ENCODE results near the gene OGFOD2.
A peak's percentile ranks its signal among the peaks of the same experiment; 100 is the strongest.
"Not testable (repeated sequence)": the region's sequence is repeated elsewhere in the genome, so short reads cannot be mapped to it uniquely, and the experiment has no call there.

Gene OGFOD2

DNA sequence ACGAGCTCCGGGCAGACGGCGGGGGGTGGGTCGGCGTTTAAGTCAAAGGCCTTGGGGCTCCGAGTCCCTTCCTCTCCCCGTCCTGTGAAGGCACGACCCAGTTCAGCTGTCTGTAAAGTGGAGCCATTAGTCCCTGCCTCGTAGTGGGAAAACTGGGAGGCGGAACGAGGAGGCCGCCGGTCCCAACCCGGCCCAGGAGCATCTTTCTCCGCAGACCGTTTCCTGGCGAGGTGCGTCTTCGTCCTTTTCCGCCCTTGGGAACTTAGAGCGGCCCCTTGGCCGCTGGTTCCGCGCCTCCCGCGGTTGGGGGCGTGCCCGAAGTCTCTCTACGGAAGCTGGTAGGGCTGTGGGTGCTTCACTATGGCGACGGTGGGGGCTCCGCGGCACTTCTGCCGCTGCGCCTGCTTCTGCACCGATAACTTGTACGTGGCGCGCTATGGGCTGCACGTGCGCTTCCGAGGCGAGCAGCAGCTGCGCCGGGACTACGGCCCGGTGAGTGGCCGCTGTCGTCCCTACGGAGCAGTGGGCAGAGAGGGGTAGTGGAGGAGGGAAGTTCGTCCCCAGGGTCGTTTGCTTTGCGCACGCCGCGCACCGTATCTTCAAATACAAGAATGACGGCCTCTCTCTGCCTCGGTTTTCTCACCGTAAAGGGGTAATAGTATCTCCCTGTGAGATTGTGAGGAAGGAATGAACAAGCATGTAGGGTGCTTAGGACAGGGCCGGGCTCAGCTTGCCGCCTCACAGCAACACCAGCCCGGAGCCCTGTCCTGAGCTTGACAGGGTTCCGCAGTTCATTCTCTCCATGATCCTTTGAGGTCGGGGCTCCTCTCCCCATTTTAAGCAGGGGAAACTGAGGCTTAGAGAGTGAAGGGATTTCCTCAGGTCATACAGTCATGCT lies at the start of gene OGFOD2:
OGFOD2 (plus strand) TSS at position 353 of the 898 bp plus-strand sequence; CDS start at position 361, 8 bp downstream.
- peak; percentile 92 for DNase-seq (ENCODE audit: low read depth)

DNA sequence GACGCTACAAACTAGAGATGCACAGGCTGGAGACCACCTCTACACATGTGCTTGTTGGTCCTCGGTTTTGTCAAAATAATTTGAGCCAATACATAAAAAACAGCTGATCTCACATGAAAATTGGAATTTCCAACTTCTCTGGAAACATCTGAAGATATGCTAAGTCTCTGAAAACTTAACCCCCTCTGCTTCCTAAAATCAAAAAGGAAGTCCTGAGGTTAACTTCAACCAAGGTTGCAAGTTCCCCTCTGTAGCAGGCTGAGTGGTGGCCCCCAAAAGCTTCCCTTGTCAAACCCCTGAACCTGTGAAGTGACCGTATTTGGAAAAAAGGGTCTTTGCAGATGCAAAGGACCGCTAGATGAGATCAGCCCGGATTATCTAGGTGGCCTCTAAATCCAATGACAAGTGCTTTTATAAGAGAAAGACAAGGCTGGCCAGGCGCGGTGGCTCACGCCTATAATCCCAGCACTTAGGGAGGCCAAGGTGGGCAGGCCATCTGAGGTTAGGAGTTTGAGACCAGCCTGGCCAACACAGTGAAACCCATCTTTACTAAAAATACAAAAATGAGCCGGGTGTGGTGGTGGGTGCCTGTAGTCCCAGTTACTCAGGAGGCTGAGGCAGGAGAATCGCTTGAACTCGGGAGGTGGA lies 47.2 kb upstream of the OGFOD2 start:
- DNase-seq (ENCODE audit: low read depth): no peak

DNA sequence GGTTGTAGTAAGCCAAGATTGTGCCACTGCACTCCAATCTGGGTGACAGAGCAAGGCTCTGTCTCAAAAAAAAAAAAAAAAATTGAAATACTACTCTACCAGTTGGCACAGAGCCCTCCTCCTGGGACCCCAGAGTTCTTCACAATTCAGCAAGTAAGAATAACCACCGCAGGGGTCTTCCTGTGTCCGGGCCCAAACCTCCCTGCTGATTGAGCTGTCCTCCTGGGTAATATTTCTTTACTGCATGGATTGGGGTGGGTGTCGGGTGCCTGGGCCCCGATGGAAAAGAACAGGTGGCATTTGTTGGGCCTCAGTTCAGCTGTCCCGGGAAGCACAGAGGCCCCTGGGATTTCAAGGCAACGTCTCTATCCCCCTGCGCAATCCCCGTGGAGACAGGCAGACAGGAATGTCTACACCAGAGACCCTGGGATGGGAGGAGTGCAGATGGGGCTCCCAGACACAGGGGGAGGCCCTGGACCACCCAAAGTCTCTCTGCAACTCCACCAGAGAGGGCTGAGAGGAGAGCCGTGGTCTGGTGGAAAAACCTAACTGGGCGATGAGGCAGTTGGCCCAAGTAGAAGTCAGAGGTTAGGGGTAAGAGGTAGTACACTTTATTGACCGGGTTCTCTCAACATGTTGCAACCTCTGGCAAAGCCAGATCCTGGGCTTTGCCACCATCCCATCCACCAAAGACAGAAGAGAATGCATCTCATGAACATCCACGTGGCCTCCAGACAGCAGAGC lies 46.5 kb upstream of the OGFOD2 start:
- DNase-seq (ENCODE audit: low read depth): no peak

DNA sequence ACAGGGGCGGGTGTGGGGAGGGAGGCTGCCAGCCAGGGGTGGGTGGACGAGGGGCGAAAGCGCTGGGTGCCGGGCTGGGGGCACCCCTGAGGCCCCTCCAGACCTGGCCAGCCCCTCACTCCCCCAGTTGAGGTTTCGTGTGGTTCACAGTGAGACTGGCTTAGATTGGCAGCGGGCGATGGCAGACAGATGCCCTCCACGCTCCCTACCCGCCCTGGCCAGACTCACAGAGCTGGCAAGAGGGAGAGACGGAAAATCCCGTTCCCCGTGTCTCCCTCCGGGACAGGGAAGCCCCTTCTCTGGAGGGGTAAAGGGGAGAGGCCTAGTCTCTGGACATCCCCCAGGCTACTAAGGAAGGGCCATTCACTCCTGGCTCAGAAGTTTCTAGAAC lies 45.9 kb upstream of the OGFOD2 start:
- no peak for DNase-seq (ENCODE audit: low read depth)

DNA sequence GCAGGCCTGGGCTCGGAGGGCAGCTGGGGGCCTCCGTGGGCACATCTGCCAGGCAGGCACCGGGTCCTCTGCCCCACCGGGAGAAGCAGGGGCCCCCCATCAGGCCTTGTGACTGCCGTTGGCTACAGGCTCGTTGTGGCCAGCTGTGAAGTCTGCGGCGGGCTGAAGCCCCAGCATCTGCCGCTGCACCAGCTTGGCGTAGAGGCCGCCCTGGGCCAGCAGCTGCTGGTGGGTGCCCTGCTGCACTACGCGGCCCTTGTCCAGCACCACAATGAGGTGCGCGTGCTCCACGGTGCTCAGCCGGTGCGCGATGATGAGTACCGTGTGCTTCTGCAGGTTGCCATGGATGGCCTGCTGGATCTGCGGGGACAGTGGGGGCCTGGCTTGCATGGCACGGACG lies 45.2 kb upstream of the OGFOD2 start:
- DNase-seq (ENCODE audit: low read depth): no peak

- DNase-seq (ENCODE audit: low read depth): no peak
These were observed 42.8 kb upstream of the OGFOD2 start for GRCh38 chr12:122932207-122932606.

DNA sequence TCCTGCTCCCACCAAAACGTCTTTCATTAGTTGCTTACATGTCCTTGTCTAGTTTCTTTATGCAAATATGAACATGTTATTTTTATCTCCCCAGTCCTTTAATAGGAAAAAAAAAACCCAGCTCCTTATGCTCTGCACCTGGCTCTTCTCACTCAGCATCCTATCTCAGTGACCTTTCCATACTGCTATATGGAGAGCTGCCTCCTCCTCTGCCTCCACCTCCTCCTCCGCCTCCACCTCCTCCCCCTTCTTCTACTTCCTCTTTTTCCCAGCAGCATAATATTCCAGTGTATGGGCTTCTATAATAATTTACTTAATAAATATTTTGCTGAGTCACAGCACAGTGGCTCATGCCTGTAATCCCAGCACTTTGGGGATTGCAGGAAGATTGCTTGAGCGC lies 40.3 kb upstream of the OGFOD2 start:
- DNase-seq (ENCODE audit: low read depth): no peak

DNA sequence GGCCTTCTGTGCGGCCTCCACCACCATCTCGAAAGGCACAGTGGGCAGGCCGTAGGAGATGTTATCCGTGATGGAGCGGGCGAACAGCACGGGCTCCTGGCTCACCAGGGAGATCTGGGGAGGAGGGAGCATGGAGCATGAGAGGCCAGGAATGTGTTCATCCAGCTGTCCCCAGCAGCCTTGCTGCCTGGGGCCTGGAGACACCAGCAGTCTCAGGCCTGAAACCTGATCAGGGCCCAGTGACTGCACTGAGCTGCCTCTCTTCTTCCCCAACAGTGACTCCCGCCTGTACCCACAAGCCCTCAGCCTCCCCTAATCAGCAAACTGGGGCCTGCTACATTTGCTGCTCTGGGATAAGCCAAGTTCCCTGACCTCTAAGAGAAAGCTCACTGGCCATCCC lies 39.7 kb upstream of the OGFOD2 start:
- DNase-seq (ENCODE audit: low read depth): no peak

DNA sequence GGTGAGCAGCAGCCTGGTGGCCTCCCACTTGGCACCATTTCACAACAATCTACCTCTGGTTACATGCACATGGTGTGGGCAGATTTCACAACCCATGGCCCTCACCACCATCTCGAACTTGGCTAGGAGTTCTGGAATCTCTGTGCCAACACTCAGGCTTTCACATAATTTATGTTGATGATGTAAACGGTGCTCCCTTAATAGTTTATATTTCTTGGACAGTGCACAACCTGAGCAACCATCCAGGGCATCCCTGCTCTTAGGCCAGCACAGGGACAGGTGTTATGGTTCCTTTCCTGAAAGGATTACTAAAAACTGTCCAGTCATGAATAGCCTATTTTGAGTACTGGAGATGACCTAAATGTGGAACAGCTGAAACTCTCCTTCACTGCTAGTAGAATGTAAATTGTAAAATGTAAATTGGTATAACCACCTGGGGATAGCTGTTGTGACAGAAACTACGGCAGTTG lies 37.4 kb upstream of the OGFOD2 start:
- DNase-seq (ENCODE audit: low read depth): no peak

- no peak for DNase-seq (ENCODE audit: low read depth)
These were observed 35.9 kb upstream of the OGFOD2 start for GRCh38 chr12:122939125-122939524.

DNA sequence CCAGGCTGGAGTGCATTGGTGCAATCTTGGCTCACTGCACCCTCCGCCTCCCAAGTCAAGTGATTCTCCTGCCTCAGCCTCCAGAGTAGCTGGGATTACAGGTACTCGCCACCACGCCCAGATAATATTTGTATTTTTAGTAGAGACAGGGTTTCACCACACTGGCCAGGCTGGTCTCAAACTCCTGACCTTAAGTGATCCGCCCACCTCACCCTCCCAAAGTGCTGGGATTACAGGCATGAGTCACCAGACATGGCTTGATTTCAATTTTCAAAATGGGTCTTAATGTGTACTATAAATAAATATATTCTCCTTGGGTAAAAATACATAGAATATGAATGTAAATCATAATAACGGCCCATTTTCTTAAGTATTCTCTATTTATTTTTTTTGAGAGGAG lies 33.7 kb upstream of the OGFOD2 start:
- DNase-seq (ENCODE audit: low read depth): not testable (repeated sequence)

- no peak for DNase-seq (ENCODE audit: low read depth)
These were observed 32.4 kb upstream of the OGFOD2 start for GRCh38 chr12:122942637-122943036.

DNA sequence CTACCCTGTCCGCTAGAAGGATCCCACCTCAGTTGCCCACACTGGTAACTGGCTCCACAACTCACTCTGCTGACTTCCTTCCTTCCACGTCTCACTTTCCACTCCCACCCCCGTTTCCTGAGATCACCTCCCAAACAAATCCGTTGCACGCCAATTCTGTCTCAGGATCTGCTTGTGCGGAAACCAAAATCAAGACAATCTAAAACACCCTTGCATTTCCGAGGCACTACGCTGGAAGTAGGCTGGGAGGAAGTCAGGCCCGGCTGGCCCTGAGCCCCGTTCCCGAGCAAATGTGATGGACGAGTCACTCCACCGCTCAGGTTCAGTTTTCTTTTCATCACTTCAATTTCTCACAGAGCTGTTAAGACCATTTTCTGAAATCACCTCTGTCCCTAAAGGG lies 31.8 kb upstream of the OGFOD2 start:
- no peak for DNase-seq (ENCODE audit: low read depth)

GRCh38 chr12:122944605-122945592 lies 30.1 kb upstream of the OGFOD2 start:
- DNase-seq (ENCODE audit: low read depth): no peak

DNA sequence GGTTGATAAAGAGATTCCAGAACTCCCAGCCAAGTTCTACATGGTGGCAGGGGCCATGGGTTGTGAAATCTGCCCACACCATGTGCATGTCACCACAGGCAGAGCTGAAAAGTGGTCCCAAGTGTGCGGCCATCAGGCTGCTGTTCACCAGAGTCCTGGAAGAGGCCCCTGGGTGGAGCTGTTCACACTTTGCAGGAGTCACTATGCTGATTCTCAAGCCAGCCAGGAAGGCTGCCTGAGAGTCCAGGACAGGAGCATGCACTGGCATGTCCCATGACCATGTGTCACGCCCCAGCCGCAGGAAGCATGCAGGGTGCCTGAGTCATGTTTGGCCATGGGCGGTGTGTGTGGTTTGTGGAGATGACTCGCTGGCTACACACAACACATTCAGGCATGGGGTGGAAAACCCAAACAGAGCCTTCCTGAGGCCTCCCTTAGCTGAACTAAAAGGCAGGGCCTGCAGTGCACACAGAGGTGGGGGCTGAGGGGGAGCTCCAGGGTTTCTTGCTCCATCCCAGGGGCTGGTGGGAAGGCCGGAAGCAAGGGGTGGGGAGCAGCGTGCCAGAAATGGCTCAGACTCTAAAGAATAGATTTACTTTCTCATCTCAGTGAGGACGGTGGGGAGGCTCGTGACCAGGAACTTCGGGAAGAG lies 28.2 kb upstream of the OGFOD2 start:
- DNase-seq (ENCODE audit: low read depth): peak; percentile 79

- no peak for DNase-seq (ENCODE audit: low read depth)
These were observed 27.7 kb upstream of the OGFOD2 start for GRCh38 chr12:122947352-122947792.

- no peak for DNase-seq (ENCODE audit: low read depth)
These were observed 26.4 kb upstream of the OGFOD2 start for GRCh38 chr12:122948605-122949004.

DNA sequence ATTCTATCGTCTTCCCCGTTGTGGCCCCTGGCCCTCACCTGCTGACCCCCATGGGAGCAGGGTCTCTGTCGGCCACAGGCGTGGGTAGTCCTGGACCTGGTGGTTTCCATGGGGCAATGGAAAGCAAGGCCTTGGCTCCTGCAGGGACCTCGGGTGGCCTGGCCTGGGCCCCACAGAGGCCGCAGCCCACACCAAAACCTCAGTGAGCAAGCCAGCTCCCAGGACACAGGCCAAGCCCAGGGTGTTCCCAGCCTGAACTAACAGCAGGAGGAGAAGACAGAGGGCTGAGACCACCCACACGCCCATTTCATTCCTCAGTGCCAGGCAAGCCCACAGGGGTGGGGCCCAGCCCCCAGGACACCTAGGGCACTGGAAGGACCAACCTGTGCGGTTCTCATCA lies 25.6 kb upstream of the OGFOD2 start:
- DNase-seq (ENCODE audit: low read depth): no peak

GRCh38 chr12:122949816-122950675 lies 25.0 kb upstream of the OGFOD2 start:
- DNase-seq (ENCODE audit: low read depth): no peak

DNA sequence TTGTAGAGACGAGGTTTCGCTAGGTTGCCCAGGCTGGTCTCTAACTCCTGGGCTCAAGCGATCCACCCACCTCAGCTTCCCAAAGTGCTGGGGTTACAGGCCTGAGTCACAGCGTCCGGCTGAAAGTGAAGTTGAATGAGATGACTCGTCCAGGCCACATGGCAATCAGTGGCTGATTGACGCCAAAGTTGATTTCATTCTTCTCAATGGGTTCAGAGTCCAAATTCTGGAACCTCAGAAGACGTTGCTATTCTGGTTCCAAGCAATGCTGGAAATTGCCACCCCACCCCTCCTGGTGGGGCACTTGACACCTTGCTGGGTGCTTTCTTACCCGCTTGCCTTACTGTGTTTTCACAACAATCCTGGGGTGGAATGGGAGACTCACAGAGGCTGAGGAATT lies 23.6 kb upstream of the OGFOD2 start:
- no peak for DNase-seq (ENCODE audit: low read depth)
